ENCODE data around the gene MESD. TPM values are rescaled to one million over a fixed set of nuclear protein-coding genes. Genes with fewer than 3 reads are reported as not detected.

Gene MESD
- total RNA-seq, 6 experiments from 2014 or later = 31.8 to 42.1 (median 38.3) TPM

DNA sequence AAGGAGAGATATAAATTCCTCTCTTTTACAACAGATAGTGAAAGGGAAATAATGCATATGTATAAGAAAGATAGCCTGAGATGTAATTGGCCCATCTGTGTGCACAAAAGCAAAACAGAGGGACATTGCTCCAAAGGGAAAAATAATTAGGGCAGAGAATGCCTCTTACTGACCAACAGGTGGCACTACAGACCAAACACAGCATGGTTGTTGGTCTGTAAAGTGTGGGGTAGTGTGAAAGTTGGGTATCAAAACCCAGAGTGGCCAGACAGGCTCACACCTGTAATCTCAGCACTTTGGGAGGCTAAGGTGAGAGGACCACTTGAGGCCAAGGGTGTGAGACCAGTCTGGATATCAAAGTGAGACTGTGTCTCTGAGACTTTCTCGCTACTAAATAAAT is 6.6 kb upstream of the MESD start:
- TF ChIP-seq CTCF (IDR thresholded peaks at IDR 0.05) = peak; percentile 74
- no peak overlapping the region for H3K4me3 Mint-ChIP-seq
- H3K9me3 Mint-ChIP-seq = peaks cover 4% of the 10 kb centered on the region
- H3K4me1 Mint-ChIP-seq (ENCODE audit: low read depth) = peaks cover 30% of the 10 kb centered on the region
- DNase-seq = no peak
- no peaks in the 10 kb centered on the region for H3K36me3 Mint-ChIP-seq (ENCODE audit: low read depth)
- no peak overlapping the region for H3K27ac Mint-ChIP-seq
- no peaks in the 10 kb centered on the region for H3K27me3 Mint-ChIP-seq (ENCODE audit: insufficient read depth)

GRCh38 chr15:80992441-80992840 is 2.8 kb upstream of the MESD start:
- Mint-ChIP-seq H3K4me1 (ENCODE audit: low read depth) (peaks cover 38% of the 10 kb centered on the region), H3K9me3 (peaks cover 4% of the 10 kb centered on the region), H3K27ac (no peak overlapping the region), H3K36me3 (ENCODE audit: low read depth) (peaks cover 10% of the 10 kb centered on the region), H3K4me3 (no peak overlapping the region), H3K27me3 (ENCODE audit: insufficient read depth) (no peaks in the 10 kb centered on the region)
- no peak for TF ChIP-seq CTCF (IDR thresholded peaks at IDR 0.05)
- DNase-seq = no peak

GRCh38 chr15:80992006-80992405 is 2.4 kb upstream of the MESD start:
- Mint-ChIP-seq H3K9me3 (peaks cover 4% of the 10 kb centered on the region), H3K36me3 (ENCODE audit: low read depth) (peaks cover 10% of the 10 kb centered on the region), H3K27ac (no peak overlapping the region), H3K4me1 (ENCODE audit: low read depth) (peaks cover 41% of the 10 kb centered on the region), H3K4me3 (no peak overlapping the region), H3K27me3 (ENCODE audit: insufficient read depth) (no peaks in the 10 kb centered on the region)
- no peak for TF ChIP-seq CTCF (IDR thresholded peaks at IDR 0.05)
- DNase-seq = no peak

DNA sequence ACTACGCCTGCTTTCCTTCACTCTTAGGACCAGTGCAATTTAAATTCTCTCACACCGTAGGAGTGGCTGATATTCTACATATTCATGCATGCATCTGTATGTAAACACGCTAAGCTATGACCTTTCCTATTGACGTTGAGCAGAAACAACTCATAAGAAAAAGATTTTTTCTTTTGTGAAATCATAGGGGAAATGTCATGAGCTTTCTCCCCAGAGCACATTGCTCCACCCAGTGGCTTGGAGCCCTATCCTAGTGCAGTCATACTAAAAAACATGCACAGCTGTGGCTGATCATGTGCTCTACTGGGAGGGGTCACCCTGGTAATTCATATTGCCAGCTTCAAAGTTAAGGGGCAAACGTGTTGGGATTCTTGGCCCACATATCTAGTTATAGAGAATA is 1.8 kb upstream of the MESD start:
- TF ChIP-seq CTCF (IDR thresholded peaks at IDR 0.05) = no peak
- H3K4me1 Mint-ChIP-seq (ENCODE audit: low read depth) = peaks cover 46% of the 10 kb centered on the region
- H3K27ac Mint-ChIP-seq = peak overlapping the region; percentile 44
- H3K27me3 Mint-ChIP-seq (ENCODE audit: insufficient read depth) = no peaks in the 10 kb centered on the region
- peaks cover 10% of the 10 kb centered on the region for H3K36me3 Mint-ChIP-seq (ENCODE audit: low read depth)
- H3K9me3 Mint-ChIP-seq = peaks cover 4% of the 10 kb centered on the region
- H3K4me3 Mint-ChIP-seq = no peak overlapping the region
- no peak for DNase-seq

GRCh38 chr15:80990955-80991354 is 1.3 kb upstream of the MESD start:
- DNase-seq = no peak
- H3K4me3 Mint-ChIP-seq = no peak overlapping the region

More at GRCh38 chr15:80990955-80991354, 1.3 kb upstream of the MESD start:
- Mint-ChIP-seq H3K36me3 (ENCODE audit: low read depth) (peaks cover 10% of the 10 kb centered on the region), H3K9me3 (peaks cover 2% of the 10 kb centered on the region), H3K4me1 (ENCODE audit: low read depth) (peaks cover 51% of the 10 kb centered on the region), H3K27me3 (ENCODE audit: insufficient read depth) (no peaks in the 10 kb centered on the region), H3K27ac (peak overlapping the region; percentile 44)
- TF ChIP-seq CTCF (IDR thresholded peaks at IDR 0.05) = no peak
